GM10266 (cell line): ENCODE results near the gene LATS2.

ENCODE experiments used
- DNase-seq: peaks from one replicate; pipeline ENCODE4 v3.0.0; 2012; ENCODE audit errors: extremely low spot score
- CTCF ChIP-seq: IDR thresholded peaks from 2 replicates; pipeline ENCODE4 v1.5.1; 2012; ENCODE audit warnings: mild to moderate bottlenecking, low read depth; ENCODE audit not compliant: control insufficient read depth, insufficient read depth; ENCODE audit errors: missing control alignments

LATS2 gene

GRCh38 chr13:21031594-21032275, 29.7 kb downstream of the LATS2 start:
- TF ChIP-seq CTCF: no peak
- DNase-seq: no peak

GRCh38 chr13:21025539-21025938, 35.8 kb downstream of the LATS2 start:
- no peak for TF ChIP-seq CTCF
- DNase-seq: no peak

DNA sequence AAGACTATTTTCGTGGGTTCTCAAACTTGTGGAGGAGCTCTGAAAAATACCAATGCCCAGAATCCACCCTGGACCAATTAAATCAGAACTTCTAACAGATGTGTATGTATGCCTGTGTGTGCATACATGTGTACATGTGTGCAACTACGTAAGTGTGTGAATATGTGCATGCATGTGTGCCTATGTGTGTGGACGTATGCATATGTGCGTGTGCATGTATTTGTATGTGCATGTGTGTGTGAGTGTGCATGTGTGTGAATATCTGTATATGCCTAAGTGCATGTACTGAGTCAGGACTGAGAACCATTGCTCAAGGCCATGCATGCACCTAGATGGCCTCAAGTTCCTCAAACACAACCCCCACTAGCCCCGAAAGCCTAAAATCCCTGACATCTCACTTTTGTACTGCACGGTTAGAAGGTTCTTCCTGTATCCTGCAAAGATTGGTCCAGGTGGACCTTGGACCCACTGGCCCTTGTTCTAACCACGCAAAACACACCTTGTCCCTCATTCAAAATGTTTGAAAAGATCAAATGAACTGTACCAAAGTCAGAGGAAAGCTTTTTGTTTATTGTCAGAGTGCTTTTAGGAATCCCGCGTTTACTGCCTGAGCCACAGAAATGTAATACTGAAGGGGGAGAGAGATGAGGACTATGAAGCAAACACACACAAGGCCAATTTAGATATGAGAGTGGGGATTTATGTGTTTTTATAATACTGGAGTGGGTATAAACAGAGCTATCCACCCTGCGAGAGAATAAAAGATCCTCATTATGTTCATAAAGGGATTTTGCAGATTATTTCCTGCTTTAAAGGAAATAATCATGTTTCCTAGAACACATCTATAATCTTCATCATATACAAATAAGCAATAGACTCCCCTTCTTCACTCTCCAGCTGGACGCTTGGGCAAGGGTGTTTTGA, 39.1 kb downstream of the LATS2 start:
- no peak for TF ChIP-seq CTCF

GRCh38 chr13:21020581-21020980, 40.8 kb downstream of the LATS2 start:
- TF ChIP-seq CTCF: no peak

More for the DNA sequence above, 39.1 kb downstream of the LATS2 start:
- no peak for DNase-seq

GRCh38 chr13:21020176-21020575, 41.2 kb downstream of the LATS2 start:
- DNase-seq: no peak
- no peak for TF ChIP-seq CTCF

More at GRCh38 chr13:21020581-21020980, 40.8 kb downstream of the LATS2 start:
- no peak for DNase-seq

GRCh38 chr13:21018220-21018619, 43.2 kb downstream of the LATS2 start:
- DNase-seq: no peak
- TF ChIP-seq CTCF: no peak

DNA sequence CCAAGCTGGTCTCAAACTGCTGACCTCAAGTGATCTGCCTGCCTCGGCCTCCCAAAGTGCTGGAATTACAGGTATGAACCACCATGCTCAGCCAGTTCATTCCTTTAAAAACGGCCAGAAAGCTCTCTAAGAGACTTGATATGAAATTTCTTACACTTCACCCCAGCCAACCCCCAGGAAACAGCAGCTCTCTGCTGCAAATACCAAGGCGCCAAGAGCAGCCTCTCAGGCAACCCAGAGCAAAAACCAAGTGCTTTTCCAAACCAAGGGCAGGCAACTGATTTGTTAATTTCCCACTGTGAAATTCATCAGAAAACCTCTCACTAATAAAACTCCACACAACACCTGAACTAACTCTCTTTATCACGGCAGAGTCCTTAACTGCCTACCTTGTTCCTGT, 44.9 kb downstream of the LATS2 start:
- DNase-seq: no peak
- no peak for TF ChIP-seq CTCF
